HEK293 (cell line): Measurements from ENCODE around the gene EIF4G3.

Source experiments
- CTCF ChIA-PET: fragments of 350-600 bp; formaldehyde crosslinking; extraction: SDS; loops from one replicate; lab custom pipeline; 2021; ENCODE audit warnings: antibody characterized with exemption; lab: Yijun Ruan, JAX
- POLR2A ChIA-PET: fragments of 300-600 bp; formaldehyde crosslinking; extraction: SDS; loops from one replicate; lab custom pipeline; 2020; ENCODE audit warnings: antibody characterized with exemption, inconsistent platforms; lab: Yijun Ruan, JAX
- H3K27ac ChIP-seq: fragments of 200-500 bp; sonication (Bioruptor generic); 2 replicates; pipeline ENCODE4 v1.5.1; 2014; ENCODE audit warnings: low read depth, low read length, control low read depth, inconsistent platforms; ENCODE audit errors: extremely low read depth
- H3K36me3 ChIP-seq, 2 experiments: fragments of 200-500 bp in 1 of 2; sonication (Bioruptor generic) in 1 of 2; 1 replicate in 1 of 2; 2 replicates in 1 of 2; pipeline ENCODE4 v1.5.1; 2014 to 2017; ENCODE audit warnings: inconsistent platforms in 2 of 2, low read length in 2 of 2; ENCODE audit not compliant: control insufficient read depth in 2 of 2, insufficient read depth in 1 of 2
- H3K4me1 ChIP-seq: fragments of 200-500 bp; sonication (Bioruptor generic); 2 replicates; pipeline ENCODE4 v1.5.1; 2014; ENCODE audit warnings: mild to moderate bottlenecking, low read length, inconsistent platforms; ENCODE audit not compliant: control insufficient read depth, insufficient read depth
- H3K4me3 ChIP-seq: 2 replicates; pipeline ENCODE4 v1.5.1; 2011; ENCODE audit warnings: low read depth, mild to moderate bottlenecking, control low read depth, low read length, moderate library complexity
- H3K9me3 ChIP-seq: fragments of 200-500 bp; sonication (Bioruptor generic); 2 replicates; pipeline ENCODE4 v1.5.1; 2014; ENCODE audit warnings: low read depth, low read length, inconsistent platforms; ENCODE audit not compliant: control insufficient read depth, insufficient read depth
- AEBP2 ChIP-seq: fragments of 450-650 bp; formaldehyde crosslinking; IDR thresholded peaks from 2 replicates; pipeline ENCODE4 v1.5.1; 2016; ENCODE audit warnings: missing biosample characterization, missing genetic modification characterization, borderline replicate concordance
- KLF8 ChIP-seq: fragments of 450-650 bp; formaldehyde crosslinking; IDR thresholded peaks from 2 replicates; pipeline ENCODE4 v1.5.1; 2016; ENCODE audit warnings: missing biosample characterization, missing genetic modification characterization
- PRDM1 ChIP-seq: fragments of 450-650 bp; formaldehyde crosslinking; IDR thresholded peaks from 2 replicates; pipeline ENCODE4; 2016; ENCODE audit warnings: missing biosample characterization, missing genetic modification characterization
- RBAK ChIP-seq: fragments of 450-650 bp; formaldehyde crosslinking; IDR thresholded peaks from 2 replicates; pipeline ENCODE4 v1.5.1; 2016; ENCODE audit warnings: missing biosample characterization, missing genetic modification characterization
- SP7 ChIP-seq: fragments of 450-650 bp; formaldehyde crosslinking; IDR thresholded peaks from 2 replicates; pipeline ENCODE4 v1.5.1; 2016; ENCODE audit warnings: missing biosample characterization, missing genetic modification characterization
- TCF7L2 ChIP-seq: IDR thresholded peaks from 2 replicates; pipeline ENCODE4 v1.6.1; 2011; ENCODE audit warnings: low read depth, mild to moderate bottlenecking, inconsistent platforms, low read length, moderate library complexity, borderline replicate concordance
- YY2 ChIP-seq: fragments of 450-650 bp; formaldehyde crosslinking; IDR thresholded peaks from 2 replicates; pipeline ENCODE4 v1.5.1; 2016; ENCODE audit warnings: missing biosample characterization, missing genetic modification characterization
- ZBTB10 ChIP-seq: fragments of 450-650 bp; formaldehyde crosslinking; IDR thresholded peaks from 2 replicates; pipeline ENCODE4 v1.5.1; 2016; ENCODE audit warnings: missing biosample characterization, missing genetic modification characterization
- ZBTB11 ChIP-seq: fragments of 450-650 bp; formaldehyde crosslinking; conservative IDR thresholded peaks from 2 replicates; pipeline ENCODE4 v1.5.1; 2016; ENCODE audit warnings: low read depth, missing biosample characterization, missing genetic modification characterization
- ZBTB26 ChIP-seq: fragments of 450-650 bp; formaldehyde crosslinking; optimal IDR thresholded peaks from 2 replicates; pipeline ENCODE3; 2016; ENCODE audit warnings: missing biosample characterization, mild to moderate bottlenecking, missing genetic modification characterization
- ZFP69B ChIP-seq: fragments of 450-650 bp; formaldehyde crosslinking; IDR thresholded peaks from 2 replicates; pipeline ENCODE4 v1.5.1; 2016; ENCODE audit warnings: missing biosample characterization, missing genetic modification characterization
- ZNF280D ChIP-seq: fragments of 450-650 bp; formaldehyde crosslinking; IDR thresholded peaks from 2 replicates; pipeline ENCODE4 v1.5.1; 2016; ENCODE audit warnings: missing biosample characterization, missing genetic modification characterization
- ZNF501 ChIP-seq: fragments of 450-650 bp; formaldehyde crosslinking; IDR thresholded peaks from 2 replicates; pipeline ENCODE4 v1.5.1; 2016; ENCODE audit warnings: missing biosample characterization, missing genetic modification characterization
- ZNF514 ChIP-seq: fragments of 450-650 bp; formaldehyde crosslinking; IDR thresholded peaks from 2 replicates; pipeline ENCODE4 v1.5.1; 2016; ENCODE audit warnings: missing biosample characterization, missing genetic modification characterization
- ZNF521 ChIP-seq: fragments of 450-650 bp; formaldehyde crosslinking; IDR thresholded peaks from 2 replicates; pipeline ENCODE4 v1.5.1; 2017; ENCODE audit warnings: missing biosample characterization, mild to moderate bottlenecking, missing genetic modification characterization
- ZNF530 ChIP-seq: fragments of 450-650 bp; formaldehyde crosslinking; IDR thresholded peaks from 2 replicates; pipeline ENCODE4 v1.5.1; 2016; ENCODE audit warnings: low read depth, missing biosample characterization, missing genetic modification characterization
- ZNF555 ChIP-seq: fragments of 450-650 bp; formaldehyde crosslinking; conservative IDR thresholded peaks from 2 replicates; pipeline ENCODE4 v1.5.1; 2017; ENCODE audit warnings: missing biosample characterization, mild to moderate bottlenecking, missing genetic modification characterization, inconsistent platforms
- ZNF585B ChIP-seq: fragments of 450-650 bp; formaldehyde crosslinking; IDR thresholded peaks from 2 replicates; pipeline ENCODE4 v1.5.1; 2016; ENCODE audit warnings: missing biosample characterization, missing genetic modification characterization
- ZNF623 ChIP-seq: fragments of 450-650 bp; formaldehyde crosslinking; IDR thresholded peaks from 2 replicates; pipeline ENCODE4 v1.5.1; 2016; ENCODE audit warnings: missing biosample characterization, missing genetic modification characterization
- ZNF624 ChIP-seq: fragments of 450-650 bp; formaldehyde crosslinking; IDR thresholded peaks from 2 replicates; pipeline ENCODE4 v1.5.1; 2017; ENCODE audit warnings: missing biosample characterization, missing genetic modification characterization
- ZNF777 ChIP-seq: fragments of 450-650 bp; formaldehyde crosslinking; IDR thresholded peaks from 2 replicates; pipeline ENCODE4 v1.5.1; 2017; ENCODE audit warnings: missing biosample characterization, missing genetic modification characterization, borderline replicate concordance
- ZNF792 ChIP-seq: fragments of 450-650 bp; formaldehyde crosslinking; IDR thresholded peaks from 2 replicates; pipeline ENCODE4 v1.5.1; 2016; ENCODE audit warnings: missing biosample characterization, missing genetic modification characterization
- ZNF830 ChIP-seq: fragments of 450-650 bp; IDR thresholded peaks from 2 replicates; pipeline ENCODE4 v1.5.0; 2018; ENCODE audit warnings: missing biosample characterization, missing genetic modification characterization, low read depth, mild to moderate bottlenecking, moderate library complexity
- ZSCAN30 ChIP-seq: fragments of 450-650 bp; IDR thresholded peaks from 2 replicates; pipeline ENCODE4 v1.5.1; 2018; ENCODE audit warnings: missing biosample characterization, mild to moderate bottlenecking, missing genetic modification characterization, moderate library complexity
- ZXDB ChIP-seq: fragments of 450-650 bp; formaldehyde crosslinking; IDR thresholded peaks from 2 replicates; pipeline ENCODE4 v1.5.1; 2016; ENCODE audit warnings: missing biosample characterization, missing genetic modification characterization

The EIF4G3 gene

GRCh38 chr1:20787029-20787839 lies 389.5 kb downstream of the EIF4G3 start, which contains the start of gene HP1BP3:
HP1BP3 (minus strand) TSS chr1:20787307; CDS start chr1:20780440, 6,867 bp downstream.
- Histone ChIP-seq H3K9me3 (no peaks in the 10 kb centered on the region), H3K4me1 (peaks cover 3% of the 10 kb centered on the region; the same call in 1 of the 2 replicates), H3K36me3 (no peaks in the 10 kb centered on the region; a peak in 1 of 3 replicates), H3K4me3 (peak within 1 kb of the TSS; percentile 98), H3K27ac (peak within 1 kb of the TSS; percentile 89)
- POLR2A ChIA-PET, result interaction anchor here (0.7 to 2.9 kb wide), 26 partner anchors 9 to 388 kb away, joined by 3 to 22 read pairs (median 4); partner anchors contain the start of genes DDOST, KIF17 and SH2D5
- CTCF ChIA-PET, result no interaction called here
- no peak for TF ChIP-seq ZNF530 (tag by site-specific recombination)
- TF ChIP-seq ZNF521 (tag by site-specific recombination), result no peak
- peak; percentile 47; the same call in 1 of the 2 replicates for TF ChIP-seq KLF8 (tag by site-specific recombination)
- no peak for TF ChIP-seq ZXDB (tag by site-specific recombination)
- no peak for TF ChIP-seq ZNF623 (tag by site-specific recombination)
- no peak for TF ChIP-seq ZNF624 (tag by site-specific recombination)
- 0 out of 2 replicates have a peak, but pooled peaks have one; percentile 22 for TF ChIP-seq ZBTB11
- no peak for TF ChIP-seq TCF7L2
- TF ChIP-seq ZNF830 (tag by site-specific recombination), result no peak
- peak; percentile 37; the same call in 1 of the 2 replicates for TF ChIP-seq ZSCAN30 (tag by site-specific recombination)
- TF ChIP-seq ZFP69B (tag by site-specific recombination), result peak; percentile 31
- TF ChIP-seq SP7, result peak; percentile 4; the same call in 1 of the 2 replicates
- no peak for TF ChIP-seq ZNF555
- TF ChIP-seq AEBP2 (tag by site-specific recombination), result no peak
- no peak; the same call in 1 of the 2 replicates for TF ChIP-seq ZNF501 (tag by site-specific recombination)
- TF ChIP-seq YY2 (tag by site-specific recombination), result no peak
- TF ChIP-seq PRDM1 (tag by site-specific recombination), result peak; percentile 96
- no peak for TF ChIP-seq ZNF514
- TF ChIP-seq ZNF585B (tag by site-specific recombination), result no peak
- no peak for TF ChIP-seq ZBTB10
- TF ChIP-seq ZNF280D, result no peak
- TF ChIP-seq ZBTB26 (tag by site-specific recombination), result no peak
- TF ChIP-seq ZNF792, result no peak
- no peak for TF ChIP-seq ZNF777 (tag by site-specific recombination)
- no peak for TF ChIP-seq RBAK (tag by site-specific recombination)
